Testis (tissue), 2 donors: Measurements from ENCODE around the gene CLNK.

Source experiments
- POLR2A ChIP-seq: fragments of 450-650 bp; IDR thresholded peaks from one replicate; pipeline ENCODE4 v1.6.1; 2017; ENCODE audit warnings: antibody characterized with exemption, mild to moderate bottlenecking, moderate library complexity
- TF ChIP-seq, protein P1 (sequence below), 3 experiments: fragments of 450-650 bp in 2 of 3; fragments of 200-600 bp in 1 of 3; sonication (generic) in 1 of 3; IDR thresholded peaks; one replicate each; pipeline ENCODE4 v1.5.1; 2016 to 2019; ENCODE audit warnings: antibody characterized with exemption in 3 of 3, mild to moderate bottlenecking in 2 of 3, moderate library complexity in 1 of 3

DNA sequence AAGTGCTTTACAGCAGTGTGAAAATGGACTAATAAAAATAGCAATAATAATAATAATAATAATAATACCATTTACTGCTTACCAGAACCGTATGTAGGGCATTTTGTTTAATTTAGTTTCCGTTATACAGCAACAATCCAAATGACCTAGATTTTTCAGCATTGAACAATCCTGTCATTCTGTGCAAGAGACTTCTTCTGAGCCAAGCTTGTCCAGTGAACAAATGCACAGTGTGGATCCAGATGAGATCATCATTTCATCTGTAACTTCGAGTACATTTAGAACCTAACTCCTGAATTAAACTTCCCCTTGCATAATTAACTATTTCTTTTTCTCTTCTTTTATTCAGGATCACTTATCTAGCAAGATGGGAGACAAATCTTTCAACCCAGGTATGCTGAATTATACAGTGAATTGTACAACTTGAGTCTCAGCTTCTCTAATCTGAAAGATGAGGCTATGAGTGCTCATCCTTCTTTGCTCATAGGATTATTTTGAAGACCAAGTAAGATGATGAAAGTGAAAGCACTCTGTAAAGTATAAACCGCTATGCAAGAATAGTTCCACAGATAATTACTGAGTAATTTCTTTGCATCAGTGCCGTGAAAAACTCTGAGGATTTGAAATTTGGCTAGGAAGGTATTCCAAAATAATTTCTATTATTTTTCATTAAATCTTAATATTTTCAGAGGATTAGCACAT lies 6.6 kb downstream of the CLNK start:
- no peak for TF ChIP-seq POLR2A
- TF ChIP-seq, protein P1, sequence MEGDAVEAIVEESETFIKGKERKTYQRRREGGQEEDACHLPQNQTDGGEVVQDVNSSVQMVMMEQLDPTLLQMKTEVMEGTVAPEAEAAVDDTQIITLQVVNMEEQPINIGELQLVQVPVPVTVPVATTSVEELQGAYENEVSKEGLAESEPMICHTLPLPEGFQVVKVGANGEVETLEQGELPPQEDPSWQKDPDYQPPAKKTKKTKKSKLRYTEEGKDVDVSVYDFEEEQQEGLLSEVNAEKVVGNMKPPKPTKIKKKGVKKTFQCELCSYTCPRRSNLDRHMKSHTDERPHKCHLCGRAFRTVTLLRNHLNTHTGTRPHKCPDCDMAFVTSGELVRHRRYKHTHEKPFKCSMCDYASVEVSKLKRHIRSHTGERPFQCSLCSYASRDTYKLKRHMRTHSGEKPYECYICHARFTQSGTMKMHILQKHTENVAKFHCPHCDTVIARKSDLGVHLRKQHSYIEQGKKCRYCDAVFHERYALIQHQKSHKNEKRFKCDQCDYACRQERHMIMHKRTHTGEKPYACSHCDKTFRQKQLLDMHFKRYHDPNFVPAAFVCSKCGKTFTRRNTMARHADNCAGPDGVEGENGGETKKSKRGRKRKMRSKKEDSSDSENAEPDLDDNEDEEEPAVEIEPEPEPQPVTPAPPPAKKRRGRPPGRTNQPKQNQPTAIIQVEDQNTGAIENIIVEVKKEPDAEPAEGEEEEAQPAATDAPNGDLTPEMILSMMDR (IDR thresholded peaks at IDR 0.05) = no peak
